GM21737 (cell line): ENCODE data around the gene SMIM5.

Source experiments
- ATAC-seq: cut with Tn5 transposase; IDR thresholded peaks from one replicate; pipeline ENCODE4 v1.9.1; 2021; ENCODE audit warnings: mild to moderate bottlenecking, moderate library complexity; ENCODE audit not compliant: unreplicated experiment

Gene SMIM5

DNA sequence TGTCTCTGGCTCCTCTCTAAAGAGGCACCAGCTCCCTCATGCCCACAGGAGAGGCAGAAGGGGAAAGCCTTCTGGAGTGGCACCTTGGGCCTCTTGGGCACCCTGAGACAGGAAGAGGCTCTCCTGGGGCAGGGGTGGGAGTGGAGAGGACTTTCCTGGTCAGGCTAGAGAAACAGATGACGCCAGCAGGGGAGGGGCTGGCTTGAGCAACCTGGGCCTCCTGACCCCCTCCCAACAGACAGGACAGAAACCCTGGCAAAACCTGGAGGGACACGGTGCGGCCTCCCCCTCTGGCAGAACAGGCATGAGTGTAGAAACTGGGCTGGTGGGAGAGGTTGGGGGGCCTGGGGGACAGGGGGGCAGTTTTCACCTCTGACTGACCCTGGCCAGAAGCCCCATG is 6.1 kb downstream of the SMIM5 start:
- no peak for ATAC-seq

DNA sequence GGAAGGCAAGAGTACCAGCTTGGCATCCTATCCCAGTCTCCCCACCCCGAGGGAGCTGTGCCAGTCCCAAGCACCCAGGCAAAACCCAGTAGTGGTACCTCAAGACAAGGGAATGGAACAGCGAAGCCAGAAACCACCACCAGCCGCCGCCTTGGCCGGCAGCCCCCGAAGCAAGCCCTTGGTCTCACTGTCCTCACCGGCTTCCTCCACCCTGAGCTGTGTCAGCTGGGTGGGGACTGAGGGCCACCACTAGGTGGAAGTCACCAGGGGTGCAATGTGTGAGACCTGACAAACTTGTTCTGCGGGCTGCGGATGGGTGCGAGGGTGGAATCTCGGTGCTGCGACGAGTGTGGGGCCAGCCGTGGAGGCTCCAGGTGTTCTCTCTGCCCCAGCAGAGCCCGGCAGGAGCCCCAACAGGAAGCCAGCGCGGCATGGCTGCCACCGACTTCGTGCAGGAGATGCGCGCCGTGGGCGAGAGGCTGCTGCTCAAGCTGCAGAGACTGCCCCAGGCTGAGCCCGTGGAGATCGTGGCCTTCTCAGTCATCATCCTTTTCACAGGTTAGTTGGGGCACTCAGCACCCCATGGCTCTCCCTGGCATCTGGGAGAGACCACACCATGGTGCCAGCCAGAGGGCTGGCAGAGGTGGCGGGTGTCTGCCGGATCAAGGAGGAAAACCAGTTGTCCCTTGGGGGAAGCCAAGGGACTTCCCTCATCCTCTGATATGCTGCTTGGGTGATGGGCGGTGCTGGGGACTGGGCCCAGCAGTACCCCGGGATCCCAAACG is 6.7 kb downstream of the SMIM5 start:
- ATAC-seq, result no peak

DNA sequence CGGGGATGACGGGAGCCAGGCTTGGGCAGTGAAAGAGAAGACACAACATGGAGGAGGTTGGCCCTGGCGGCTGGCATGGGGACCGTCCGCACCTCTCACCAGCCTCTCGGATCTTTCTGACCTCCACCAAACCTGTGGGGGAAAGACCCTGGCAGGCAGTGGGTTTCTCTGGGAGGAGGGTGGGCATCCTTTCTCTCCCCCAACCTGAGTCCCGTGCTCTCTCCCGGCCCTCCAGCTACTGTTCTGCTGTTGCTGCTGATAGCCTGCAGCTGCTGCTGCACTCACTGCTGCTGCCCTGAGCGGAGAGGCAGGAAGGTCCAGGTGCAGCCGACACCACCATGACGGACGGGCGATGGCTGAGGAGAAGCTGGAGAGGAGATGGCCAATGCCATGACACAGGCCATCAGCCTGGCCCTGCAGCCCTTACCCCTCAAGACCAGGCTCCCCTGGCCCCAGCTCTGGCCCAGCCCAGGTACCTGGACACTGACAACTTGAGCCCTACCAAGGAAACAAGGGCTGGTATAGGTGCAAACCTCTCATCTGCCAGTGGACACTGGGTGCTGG is 7.4 kb downstream of the SMIM5 start:
- no peak for ATAC-seq

DNA sequence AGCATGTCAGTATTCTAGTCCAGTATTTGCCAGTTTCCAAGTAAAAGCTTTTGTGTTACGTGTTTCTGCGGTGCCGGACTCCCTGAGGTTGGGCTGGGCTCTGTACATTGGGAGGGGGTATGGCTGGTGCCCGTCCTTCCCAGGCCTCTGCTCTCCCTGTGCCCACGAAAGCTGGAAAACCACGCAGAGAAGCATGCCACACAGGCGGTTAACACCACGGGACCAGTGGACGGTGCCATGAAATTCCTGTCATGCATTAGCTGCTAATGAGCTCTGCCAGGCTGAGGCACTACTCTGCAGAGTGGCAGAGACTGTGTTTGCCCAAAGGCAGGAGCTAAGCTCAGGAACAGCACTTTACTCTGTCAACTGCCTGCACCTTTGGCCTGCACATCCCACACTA is 8.1 kb downstream of the SMIM5 start:
- no peak for ATAC-seq

DNA sequence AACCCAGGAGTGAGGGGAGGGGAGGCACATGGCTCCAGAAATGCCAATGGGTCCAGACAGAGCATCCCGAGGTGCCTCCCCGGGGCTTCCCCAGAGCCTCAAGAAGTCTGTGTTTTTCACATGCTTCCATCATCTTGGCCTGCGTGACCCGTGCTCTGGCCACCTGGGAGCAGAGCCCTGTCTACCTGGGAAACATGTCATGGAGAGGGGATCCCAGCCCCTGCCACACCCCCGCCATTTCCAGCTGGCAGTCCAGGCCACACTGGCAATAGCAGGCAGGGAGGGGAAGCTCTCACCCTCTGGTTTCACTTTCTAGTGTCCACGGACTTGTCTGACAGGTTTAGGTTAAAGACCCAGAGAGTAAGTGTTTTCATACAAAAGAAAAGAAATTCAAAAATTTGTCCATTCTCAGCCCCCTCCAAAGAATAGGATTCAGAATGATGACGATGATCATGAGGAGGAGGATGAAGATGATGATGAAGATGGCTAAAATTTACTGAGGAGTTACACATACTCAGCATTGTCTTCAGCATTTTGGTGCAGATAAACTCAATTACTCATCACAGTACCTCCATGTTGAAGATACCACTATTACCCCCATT is 9.0 kb downstream of the SMIM5 start:
- ATAC-seq, result no peak

DNA sequence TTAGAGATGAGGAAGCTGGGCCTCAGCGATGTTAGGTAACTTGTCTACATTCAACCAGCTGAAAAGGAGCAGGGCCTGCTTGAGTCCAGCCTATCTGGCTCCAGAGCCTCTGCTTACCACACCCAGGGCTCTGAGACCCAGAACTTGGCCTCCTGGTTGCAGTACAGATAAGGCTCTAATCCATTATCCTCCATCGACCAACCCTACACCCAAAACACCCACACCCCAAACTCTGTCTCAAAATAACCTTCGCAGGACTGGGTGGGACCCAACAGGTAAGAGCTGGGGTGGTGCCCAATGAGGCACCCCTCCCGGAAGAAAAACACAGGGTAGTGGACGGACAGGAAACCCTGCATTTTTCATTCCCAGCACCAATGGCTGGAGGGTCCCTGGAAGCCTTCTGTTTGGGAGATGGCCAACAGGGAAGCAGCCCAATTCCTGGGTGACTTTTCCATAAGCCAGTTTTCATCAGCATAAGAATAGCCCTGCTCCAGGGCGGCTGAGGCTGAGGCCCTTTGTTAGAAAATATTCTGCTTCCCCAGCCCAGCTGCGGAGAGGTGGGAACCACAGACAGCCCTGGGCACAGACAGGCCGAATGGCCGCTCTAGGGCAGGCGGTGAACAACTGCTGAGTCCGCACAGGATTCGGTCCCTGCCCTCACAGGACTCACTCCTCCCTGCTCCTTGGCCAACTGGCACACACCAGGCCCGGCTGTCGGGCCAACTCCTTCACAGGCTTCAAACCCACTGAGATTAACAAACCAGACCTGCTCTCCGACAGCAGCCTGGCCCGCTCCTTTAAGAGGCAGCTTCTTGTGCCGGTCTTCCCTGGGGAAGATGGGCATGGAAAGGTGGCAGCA is 9.8 kb downstream of the SMIM5 start:
- no peak for ATAC-seq

DNA sequence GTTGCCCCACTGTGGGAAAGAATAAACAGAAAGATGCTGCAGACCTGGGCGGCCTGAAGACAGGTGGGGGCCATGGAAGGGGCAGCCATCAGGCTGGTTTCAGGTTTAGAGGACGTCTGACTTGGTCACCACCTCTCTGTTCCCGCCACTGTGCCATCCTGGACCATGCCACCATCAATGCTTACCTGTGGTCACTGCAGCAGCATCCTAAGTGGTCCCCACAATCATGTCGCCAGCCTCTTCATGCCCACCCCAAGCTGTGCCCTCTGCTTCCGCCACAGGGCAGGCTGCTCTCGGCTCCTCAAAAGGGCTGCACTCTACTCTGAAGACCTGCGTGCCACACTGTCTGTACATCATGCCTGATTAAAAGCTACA is 10.4 kb downstream of the SMIM5 start:
- ATAC-seq, result no peak

DNA sequence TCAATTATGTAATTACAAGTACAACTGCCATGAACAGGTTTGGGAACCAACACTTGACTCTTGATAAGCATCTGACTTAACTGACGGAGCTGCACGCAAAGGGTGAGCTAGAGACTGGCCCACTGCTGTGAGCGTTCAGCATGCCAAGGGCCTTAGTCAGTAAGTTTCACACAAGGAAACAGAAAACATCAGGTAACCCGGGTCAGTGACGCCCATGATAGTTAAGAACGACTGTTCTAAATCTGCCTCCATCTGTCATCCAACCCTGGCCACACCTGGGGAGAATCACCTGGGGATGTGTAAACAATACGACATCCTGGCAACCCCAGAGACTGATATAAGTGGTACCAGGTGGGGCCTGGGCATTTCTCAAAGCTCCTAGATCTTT is 12.3 kb downstream of the SMIM5 start:
- no peak for ATAC-seq

DNA sequence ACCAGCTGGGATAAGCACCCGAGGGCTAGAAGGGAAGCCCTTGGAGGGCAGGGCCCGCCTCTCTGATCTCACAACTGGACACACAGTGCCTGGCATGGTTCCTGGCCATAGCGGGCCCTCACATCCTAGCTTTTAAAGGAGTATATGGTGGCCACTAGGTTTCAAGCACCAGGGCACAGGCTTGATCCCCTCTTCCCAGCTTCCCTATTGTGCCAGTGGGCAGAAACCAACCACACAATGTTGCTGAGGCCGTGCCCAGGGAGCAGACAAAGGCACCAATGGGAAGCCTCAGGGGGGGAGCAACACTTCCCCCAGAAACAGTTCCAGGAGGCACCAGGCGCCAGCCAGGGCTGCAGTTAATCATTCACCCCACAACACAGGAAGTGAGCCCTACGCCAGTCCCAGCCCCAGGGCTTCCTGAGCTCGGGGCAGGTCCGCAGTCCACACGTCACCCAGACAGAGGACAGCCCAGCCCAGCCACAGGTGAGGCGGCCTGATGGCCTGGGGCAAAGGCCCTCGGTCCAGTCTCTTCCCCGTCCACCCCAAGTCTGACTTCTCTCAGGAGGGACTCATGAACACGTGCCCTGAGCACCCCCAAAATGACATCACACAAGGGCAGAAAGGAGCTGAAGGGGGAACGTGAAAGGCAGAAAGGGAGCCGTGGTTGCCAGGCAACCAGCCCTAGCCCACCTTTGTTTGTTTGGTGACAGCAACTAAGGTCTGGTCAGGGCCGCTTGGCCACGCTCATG is 12.8 kb downstream of the SMIM5 start:
- ATAC-seq, result peak; percentile 92

DNA sequence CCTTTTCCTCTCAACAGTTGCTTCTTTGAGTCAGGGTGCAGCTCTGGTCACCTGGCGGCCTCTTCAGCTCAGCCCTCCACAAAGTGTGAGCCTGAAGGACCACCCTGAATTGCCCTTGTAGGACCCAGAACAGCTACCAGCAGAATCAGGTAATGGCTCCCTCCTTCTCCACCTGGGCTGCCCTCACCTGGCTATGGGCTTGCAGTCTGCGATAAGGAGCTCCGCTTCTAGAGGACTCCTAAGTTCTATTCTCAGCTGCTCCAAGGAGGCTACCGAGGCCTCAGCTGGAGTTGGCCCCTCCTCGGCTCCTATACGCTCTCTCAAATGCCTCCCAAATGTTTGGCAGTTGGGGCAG is 13.4 kb downstream of the SMIM5 start:
- no peak for ATAC-seq

DNA sequence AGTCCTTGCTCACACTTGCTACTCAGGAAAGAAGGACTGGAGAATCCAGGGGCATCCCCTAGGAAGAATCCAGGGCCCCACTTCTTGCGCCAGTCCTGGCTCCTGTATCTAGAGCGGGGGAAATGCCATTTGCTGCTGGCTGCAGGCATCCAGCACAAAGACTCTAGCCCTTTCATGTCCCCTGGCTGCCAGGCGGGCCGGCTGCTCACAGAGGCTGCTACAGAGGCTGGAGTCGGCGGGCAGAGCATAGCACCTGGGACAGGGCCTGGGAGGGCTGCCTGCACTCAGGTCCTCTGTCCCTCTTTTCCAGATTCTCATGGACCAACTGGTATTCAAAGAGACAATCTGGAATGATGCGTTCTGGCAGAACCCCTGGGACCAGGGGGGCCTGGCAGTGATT is 13.8 kb downstream of the SMIM5 start:
- ATAC-seq, result no peak

DNA sequence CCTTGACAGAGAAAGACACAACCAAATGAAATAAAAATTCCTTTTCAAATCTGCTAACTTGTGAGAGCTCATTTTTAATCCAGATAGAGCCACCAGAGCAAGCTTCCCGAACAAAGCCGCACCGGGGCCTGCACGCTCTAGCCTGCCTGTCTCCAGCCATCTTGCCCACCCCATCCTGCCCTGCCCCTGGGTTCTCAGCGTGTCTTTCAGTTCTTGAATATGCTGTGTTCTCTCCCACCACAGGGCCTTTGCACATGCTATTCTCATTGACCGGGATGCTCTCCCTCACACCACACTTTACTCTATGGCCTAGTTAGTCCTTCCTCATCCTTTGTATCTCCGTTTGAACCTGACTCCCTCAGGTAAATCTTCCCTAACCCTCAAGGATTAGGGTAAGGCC is 14.7 kb downstream of the SMIM5 start:
- no peak for ATAC-seq

DNA sequence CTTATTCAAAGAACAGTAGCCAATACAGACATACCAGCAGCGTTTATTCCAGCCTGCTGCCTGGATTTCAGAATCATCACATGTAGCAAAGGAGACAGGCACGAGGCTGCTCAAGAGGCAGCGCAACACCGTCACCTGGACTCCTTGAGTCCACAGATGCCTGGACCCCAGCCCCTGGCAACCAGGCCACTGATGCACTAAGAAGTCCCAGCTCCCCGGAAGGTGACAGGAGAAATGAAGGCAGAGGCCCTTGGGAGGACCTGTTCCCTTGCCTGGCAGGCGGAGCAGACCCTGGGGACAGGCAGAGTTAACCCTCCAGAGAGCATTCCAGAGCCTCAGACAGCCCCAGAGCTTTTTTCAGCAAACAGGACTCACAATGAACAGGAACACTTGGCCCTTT is 16.5 kb downstream of the SMIM5 start:
- no peak for ATAC-seq

DNA sequence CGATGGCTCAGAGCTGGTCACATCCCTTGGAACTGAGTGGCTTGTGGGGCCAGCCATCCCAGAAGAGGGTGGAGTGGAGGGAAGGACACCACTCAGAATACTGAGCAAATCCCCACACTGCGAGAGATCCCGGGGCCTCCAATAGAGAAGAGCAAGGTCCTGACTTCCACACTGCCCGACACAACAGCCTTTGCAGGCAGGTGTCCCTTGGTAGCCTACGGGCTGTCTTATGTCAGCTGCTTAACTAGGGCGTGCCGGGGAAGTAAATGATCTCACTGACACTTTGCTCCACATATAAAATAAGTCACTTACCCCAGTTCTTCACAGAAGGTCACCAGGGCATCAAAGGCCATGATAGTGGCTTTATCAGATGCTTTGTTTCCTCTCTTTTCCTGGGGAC is 17.6 kb downstream of the SMIM5 start:
- no peak for ATAC-seq

DNA sequence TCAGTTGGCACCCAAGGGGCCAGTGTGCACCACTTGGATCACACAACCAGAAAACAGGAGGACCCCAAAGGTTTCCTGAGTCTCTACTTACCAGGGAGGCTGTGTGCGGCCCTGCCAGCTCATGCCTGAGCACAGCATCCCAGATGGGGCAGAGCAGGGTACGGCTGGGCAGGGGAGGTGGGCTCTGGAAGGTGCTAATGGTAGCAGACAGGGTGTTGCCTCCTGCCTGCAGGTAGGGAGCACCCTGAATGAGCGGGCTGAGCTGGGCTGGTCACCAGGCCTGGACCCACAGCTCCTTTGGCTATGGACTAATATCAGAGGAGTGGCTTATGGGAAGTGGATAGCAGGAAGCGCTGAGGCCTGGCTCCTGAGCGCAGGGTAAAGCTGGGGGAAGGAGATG is 19.1 kb downstream of the SMIM5 start:
- no peak for ATAC-seq

DNA sequence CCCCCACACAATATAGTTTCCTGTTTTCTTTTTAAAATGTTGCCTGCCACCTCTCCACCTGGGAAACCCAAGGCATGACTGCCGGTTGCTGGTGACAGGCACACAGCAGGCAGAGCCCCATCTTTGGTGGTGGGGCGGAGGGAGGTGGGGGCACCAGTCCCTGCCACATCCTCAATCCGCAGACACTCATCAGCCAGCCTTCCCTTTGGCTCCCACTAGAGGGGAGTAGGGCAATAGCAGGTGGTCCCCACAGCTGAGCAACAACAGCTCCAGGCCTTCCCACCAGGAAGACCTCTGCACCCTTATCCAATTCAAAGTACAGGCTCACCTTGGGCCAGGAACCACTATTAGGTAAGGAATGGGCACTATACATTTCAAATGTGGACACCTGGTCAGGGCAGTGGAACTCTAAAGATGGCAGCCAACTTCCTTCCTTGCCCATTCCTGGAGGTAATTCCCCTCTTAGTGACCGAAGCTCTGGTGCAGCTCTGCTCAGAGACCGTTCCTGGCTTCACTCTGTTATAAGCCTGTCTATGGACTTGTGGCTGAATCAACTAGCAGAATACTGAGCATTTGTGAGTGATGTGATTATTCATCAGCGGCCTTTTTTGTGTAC is 19.8 kb downstream of the SMIM5 start:
- ATAC-seq, result no peak

DNA sequence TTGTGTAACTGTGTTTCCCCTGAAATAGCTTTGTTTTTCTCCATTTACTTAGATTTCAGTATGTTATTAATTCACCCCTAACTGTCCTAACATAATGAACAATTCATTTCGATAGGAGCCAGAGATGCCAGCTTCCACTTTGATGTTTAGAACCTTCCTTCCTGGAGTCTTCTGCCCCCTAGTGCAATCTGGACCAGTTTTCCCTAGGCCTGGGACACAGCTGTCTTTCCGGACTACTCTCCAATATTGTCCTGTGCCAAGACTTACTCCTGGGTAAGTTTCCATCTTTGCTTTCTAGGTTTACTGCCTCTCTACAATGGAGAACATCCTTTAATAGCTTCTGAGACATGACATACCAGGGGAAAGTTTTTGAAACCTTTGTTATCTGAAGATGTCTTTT is 20.9 kb downstream of the SMIM5 start:
- ATAC-seq, result no peak

DNA sequence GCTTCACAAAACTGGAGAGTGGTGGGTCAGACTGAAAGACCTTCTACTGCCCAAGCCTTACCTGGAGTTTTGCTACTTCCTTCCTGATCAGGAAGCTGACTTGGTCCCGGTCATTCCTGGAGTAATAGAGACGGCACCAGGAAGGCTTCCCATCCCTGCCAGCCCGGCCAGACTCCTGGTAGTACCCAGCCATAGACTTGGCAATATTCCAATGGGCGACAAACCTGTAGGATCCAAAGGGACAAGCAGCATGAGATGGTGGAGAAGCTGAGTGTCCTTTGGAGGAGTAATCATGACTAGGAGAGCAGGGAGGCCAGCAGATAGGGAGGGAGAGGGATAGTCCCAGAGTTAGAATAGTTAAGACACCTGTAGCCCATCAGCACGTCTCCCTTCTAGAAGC is 25.0 kb downstream of the SMIM5 start:
- ATAC-seq, result no peak

DNA sequence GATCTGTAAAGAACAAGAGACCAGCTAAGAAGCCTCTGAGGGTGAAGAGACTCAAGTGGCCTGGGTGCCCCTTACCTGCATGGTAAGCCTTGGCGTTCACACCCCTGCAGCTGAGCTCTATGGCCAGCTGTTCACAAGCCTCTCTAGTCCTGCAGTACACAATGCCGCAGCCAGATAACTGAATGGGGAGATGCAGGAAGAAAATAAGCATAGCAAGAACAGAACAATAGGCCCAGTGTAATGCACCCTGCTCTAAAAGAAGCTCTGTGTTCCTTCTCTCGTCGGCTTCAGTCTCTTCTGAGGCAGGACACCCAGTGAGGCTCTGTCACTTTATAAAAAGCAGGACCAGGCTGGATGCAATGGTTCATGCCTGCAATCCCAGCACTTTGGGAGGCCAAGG is 28.3 kb downstream of the SMIM5 start:
- ATAC-seq, result no peak

DNA sequence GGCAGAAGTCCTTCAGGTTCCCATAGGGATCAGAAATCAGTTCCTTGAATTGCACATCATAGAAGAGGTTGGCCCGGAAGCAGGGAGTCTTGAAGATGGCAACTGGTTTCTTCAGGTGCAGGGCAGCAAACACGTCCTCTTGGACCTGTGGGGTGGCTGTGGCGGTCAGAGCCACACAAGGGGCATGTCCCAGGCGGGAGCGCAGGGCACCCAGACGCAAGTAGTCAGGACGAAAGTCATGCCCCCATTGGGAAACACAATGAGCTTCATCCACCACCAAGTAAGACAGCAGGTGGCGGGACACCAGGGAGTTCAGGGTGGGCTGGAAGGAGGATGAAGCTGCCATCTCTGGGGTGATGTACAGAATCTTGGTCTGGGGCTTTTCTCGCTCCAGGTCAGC is 29.3 kb downstream of the SMIM5 start:
- no peak for ATAC-seq

DNA sequence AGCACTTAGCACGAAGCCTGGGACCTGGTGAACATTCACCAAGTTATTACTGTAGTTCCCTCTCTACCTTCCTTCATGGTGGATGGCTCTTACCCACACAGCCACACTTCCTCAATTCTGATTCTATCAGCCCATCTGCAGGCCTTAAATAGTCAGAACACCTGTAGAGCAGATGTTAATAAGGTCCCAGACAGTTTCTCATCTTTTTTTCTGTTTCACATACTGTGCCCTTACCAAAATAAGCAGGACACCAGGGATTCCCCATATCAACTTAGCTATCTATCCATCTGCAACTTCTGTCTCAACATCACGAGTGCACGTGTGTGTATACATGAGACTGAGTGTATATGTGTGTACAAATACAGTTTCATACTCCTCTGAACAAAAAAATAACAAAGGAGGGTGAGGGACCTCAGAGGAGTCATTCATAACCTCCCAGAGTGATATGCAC is 30.9 kb downstream of the SMIM5 start:
- peak; percentile 64 for ATAC-seq
